ENCODE results near the gene TNFAIP3.
A peak's percentile ranks its signal among the peaks of the same experiment; 100 is the strongest.

The TNFAIP3 gene

GRCh38 chr6:137877113-137877512 is 10.1 kb downstream of the TNFAIP3 start:
- no peak for TF ChIP-seq CTCF (IDR thresholded peaks at IDR 0.05; ENCODE audit: low read depth, low read length)
- no peak for DNase-seq (ENCODE audit: extremely low read depth, low read depth)

GRCh38 chr6:137877606-137878005 is 10.5 kb downstream of the TNFAIP3 start:
- DNase-seq (ENCODE audit: extremely low read depth, low read depth): no peak
- TF ChIP-seq CTCF (IDR thresholded peaks at IDR 0.05; ENCODE audit: low read depth, low read length): no peak

- TF ChIP-seq CTCF (IDR thresholded peaks at IDR 0.05; ENCODE audit: low read depth, low read length): no peak
- DNase-seq (ENCODE audit: extremely low read depth, low read depth): no peak
These were observed 11.0 kb downstream of the TNFAIP3 start for GRCh38 chr6:137878029-137878428.

GRCh38 chr6:137878486-137879285 is 11.6 kb downstream of the TNFAIP3 start:
- DNase-seq (ENCODE audit: extremely low read depth, low read depth): no peak
- peak; percentile 21 for TF ChIP-seq CTCF (IDR thresholded peaks at IDR 0.05; ENCODE audit: low read depth, low read length)

GRCh38 chr6:137879299-137879698 is 12.2 kb downstream of the TNFAIP3 start:
- no peak for TF ChIP-seq CTCF (IDR thresholded peaks at IDR 0.05; ENCODE audit: low read depth, low read length)
- DNase-seq (ENCODE audit: extremely low read depth, low read depth): no peak

GRCh38 chr6:137879885-137880745 is 13.1 kb downstream of the TNFAIP3 start:
- no peak for DNase-seq (ENCODE audit: extremely low read depth, low read depth)
- no peak for TF ChIP-seq CTCF (IDR thresholded peaks at IDR 0.05; ENCODE audit: low read depth, low read length)
